Keratinocyte (primary cell): ENCODE data around the gene RAB23.

Source experiments
- CTCF ChIP-seq, 3 experiments: IDR thresholded peaks in 1 of 3; conservative IDR thresholded peaks in 1 of 3; optimal IDR thresholded peaks in 1 of 3; 2 replicates in 2 of 3; 3 replicates in 1 of 3; pipeline versions ENCODE3 to v1.5.1; 2011; ENCODE audit warnings: low read length in 3 of 3, mild to moderate bottlenecking in 3 of 3, moderate library complexity in 2 of 3, control low read depth in 1 of 3, inconsistent platforms in 1 of 3; ENCODE audit not compliant: insufficient read depth in 2 of 3; ENCODE audit errors: extremely low read depth in 1 of 3
- EZH2 ChIP-seq: IDR thresholded peaks from one replicate; pipeline ENCODE4 v1.6.1; 2012; ENCODE audit warnings: inconsistent platforms, mild to moderate bottlenecking, low read length, moderate library complexity

GRCh38 chr6:57201718-57202117, 20.4 kb downstream of the RAB23 start:
- TF ChIP-seq EZH2 (no peak), CTCF (optimal IDR thresholded peaks at IDR 0.05 in 1 of 3, IDR thresholded peaks at IDR 0.05 in 1 of 3, conservative IDR thresholded peaks at IDR 0.05 in 1 of 3; ENCODE audit: extremely low read depth in 1 of 3, insufficient read depth in 2 of 3, low read length in 3 of 3) (no peak)
